ENCODE data around the gene FAM3A.

The FAM3A gene

DNA sequence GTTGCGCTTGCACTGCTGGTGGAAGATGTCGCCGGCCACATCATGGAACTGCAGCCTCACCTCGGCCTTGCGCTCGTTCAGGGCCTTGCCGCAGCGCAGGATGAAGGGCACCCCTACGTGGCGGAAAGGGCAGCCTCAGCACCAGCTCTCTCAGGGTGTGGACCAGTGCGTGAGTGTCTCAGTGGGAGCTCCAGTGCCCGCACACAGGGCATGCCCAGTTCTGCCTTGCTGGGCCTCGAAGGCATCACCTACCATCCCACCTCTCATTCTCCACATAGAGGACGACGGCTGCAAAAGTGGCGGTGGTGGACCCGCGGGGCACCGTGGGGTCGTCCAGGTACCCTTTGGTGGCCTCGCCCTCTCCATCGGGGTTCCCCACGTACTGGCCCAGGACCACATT lies 16.7 kb upstream of the FAM3A start:
- no peak for DNase-seq

DNA sequence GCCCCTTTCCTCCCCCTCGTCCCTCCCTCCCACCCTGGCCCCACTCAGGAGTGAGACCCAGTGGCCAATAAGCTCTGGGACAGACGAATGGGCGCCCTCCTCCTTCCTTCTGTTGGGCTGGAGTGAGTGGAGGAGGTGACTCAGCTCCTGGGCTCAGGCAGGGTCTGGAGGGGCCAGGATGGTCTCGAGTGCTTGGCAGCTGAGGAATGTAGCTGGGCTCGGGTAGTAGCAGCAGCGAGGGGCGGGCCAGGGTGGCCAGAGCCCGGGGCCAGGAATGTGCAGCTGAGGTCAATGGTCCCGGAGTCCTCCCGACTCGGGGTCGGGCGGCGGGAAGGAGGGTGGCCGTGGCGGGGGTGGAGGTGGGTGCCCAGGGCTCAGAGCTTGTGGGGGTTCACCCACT lies 15.6 kb upstream of the FAM3A start:
- no peak for DNase-seq

DNA sequence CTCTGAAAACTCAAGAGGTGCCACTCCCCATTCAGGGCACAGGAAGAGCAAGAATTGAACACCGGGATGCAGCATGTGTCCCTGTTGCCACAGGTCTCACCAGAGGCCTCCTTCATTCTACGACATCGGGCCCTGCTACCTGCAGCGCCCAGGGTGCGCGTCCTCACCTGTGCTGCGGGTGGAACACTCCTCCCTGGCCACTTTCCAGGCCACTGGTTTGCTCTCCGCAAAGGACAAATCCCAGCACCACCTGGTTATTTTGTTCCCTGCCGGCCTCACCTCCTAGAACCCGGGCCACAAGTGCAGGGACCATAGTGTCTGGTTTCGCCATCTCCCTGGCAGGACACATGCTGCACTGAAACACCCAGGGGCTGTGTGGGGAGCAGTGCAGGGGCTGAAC lies 14.3 kb upstream of the FAM3A start:
- peak; percentile 45 for DNase-seq

DNA sequence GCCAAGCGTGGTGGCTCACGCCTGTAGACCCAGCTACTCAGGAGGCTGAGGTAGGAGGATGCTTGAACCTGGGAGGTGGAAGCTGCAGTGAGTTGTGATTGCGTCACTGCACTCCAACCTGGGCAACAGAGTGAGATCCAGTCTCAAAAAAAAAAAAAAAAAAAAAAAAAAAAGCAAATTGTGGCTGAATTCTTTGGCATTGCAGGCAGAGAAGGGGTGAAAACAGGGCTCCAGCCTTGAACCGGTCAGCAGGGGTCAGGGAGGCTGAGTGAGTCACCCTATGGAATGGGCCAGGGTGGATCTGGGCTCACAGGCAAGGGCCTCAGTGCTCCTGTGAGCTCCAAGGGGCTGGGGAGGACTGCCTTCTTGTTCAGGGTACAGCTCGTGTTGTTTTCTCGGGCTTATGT lies 13.2 kb upstream of the FAM3A start:
- DNase-seq, result peak; percentile 19

DNA sequence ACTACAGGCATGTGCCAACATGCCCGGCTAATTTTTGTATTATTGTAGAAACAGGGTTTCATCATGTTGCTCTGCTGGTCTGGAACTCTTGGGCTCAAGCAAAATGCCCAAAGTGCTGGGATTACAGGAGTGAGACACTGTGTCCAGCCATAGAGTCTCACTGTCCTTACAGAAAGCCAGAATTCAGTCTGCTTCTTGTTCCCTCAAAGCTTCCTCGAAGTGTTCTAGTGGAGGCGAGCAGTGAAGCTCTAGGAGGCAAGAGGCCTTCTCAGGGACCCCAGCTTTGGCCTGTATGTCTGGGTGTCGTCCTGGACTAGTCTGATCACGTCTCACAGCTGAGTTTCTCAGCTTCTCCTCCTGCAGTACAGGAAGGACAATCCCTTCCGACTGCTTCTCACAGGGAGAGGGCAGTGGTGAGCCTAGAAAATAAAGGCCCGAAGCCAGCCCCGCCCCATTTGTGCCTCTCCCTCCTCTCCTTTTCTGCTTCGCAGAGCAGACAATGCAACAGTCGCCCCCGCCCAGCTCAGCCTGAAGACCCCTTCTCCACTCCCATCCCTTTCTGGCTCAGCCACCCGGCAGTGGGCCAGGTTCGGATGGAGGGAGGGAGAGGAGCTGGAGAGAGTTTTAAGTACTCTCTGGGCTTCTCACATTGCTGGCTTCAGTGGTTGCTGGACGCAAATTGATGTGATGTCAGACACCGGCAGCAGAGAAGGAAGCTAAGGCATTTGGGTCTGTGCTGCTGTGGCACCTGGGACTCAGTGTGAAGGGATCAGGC lies 11.1 kb upstream of the FAM3A start:
- DNase-seq, result peak; percentile 89

DNA sequence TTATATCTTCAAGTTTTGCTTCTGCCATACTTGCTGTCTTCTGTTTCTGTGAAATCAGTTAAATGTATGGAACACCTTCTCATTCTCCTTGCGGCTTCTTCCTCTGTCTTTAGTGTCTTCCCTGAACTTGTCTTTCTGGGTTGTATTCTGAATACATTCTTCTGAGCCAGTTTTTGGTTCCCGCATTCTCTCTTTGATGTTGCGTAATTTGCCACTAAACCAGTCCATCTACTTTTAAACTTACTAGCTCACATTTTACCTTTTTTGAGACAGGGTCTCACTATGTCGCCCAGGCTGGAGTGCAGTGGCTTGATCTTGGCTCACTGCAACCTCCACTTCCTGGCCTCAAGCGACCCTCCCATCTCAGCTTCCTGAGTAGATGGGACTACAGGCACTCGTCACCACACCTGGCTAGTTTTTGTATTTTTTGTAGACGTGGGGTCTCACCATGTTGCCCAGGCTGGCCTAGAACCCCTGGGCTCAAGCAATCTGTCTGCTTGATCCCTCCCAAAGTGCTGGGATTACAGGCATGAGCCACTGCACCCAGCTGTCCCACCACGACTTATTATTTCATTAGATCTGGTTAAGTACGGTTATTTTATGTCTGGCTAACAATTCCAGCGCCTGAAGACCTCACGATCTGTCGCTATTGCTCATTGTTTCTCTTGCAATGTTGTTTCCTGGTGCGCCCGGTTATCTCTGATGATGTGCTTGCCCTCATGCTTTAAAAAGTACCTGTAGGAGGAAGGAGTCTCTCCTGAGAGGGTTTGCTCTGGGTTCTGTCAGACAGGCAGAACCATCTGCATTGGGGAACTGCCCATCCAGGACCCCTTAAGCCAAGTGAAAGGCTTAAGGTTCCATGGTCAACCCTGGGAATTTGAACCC lies 9.8 kb upstream of the FAM3A start:
- DNase-seq, result no peak

DNA sequence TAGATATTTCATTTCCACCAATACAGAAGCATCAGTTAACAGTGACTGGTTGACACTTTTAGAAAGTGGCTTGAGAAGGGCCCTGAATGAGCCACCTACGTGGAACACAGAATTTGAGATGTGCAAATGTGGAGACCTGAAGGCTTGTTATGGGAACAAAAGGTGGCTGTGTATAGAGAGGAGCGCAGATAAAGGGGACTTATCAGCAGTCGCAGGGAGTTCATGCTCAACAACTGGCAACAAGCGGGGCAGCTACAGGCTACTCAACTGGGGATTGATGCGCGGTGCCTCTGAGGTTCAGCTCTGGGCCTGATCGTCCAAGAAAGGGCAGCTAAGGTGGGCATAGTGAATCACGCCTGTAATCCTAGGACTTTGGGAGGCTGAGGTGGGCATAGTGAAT lies 3.4 kb upstream of the FAM3A start:
- no peak for DNase-seq

DNA sequence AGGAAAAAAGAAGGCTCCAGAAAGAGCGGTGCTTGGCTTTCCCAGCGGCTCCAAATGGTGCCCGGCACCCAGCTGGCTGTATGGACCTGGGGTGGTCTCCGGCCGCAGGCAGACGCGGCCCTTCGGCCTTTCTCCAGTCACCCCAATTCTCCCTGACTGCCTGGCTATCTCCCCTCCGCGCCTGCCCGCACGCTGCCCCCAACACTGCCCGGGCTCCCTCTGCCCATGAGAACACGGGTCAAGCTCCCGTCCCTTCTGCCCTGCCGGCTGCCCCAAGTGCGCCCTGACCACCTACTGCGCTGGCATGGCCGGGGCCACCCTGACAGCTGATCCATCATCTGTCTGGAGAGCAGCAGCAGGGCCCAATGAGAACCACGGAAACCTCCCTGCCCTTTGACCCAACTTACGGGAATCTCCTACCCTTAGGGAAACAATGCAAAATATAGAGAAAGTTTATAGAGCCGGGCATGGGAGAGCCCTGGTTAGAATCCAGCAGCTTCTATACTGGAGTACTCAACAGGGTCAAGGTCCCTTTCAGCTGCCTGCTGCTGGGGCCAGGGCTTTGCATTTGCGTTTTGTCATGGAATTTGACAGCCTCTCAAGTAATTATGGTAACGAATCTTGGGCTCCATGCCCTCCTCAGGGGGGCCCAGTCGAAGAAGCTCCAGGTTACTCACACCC lies 1.2 kb upstream of the FAM3A start:
- DNase-seq, result peak; percentile 32

DNA sequence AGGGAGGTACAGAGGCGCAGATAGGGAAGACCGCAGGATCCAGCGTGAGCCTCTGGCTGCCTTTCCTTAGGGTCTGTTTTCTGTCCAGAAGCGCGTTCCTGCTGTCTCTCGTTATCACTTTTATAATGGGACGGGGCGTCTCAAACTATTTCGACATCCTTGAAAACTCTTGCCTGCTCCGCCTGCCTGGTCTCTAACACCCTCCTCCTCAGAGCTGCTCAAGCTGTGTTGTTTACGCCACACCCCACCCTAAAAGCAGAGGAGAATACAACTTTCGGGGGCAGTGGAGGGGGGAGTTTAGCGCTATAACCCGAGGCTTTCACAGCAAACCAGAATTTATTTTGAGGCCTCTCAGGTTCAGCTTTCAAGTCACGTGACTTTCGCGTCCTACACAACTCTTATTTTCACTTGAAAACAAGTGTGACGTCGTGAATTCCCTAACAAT lies 646 bp upstream of the FAM3A start:
- DNase-seq, result peak; percentile 65

DNA sequence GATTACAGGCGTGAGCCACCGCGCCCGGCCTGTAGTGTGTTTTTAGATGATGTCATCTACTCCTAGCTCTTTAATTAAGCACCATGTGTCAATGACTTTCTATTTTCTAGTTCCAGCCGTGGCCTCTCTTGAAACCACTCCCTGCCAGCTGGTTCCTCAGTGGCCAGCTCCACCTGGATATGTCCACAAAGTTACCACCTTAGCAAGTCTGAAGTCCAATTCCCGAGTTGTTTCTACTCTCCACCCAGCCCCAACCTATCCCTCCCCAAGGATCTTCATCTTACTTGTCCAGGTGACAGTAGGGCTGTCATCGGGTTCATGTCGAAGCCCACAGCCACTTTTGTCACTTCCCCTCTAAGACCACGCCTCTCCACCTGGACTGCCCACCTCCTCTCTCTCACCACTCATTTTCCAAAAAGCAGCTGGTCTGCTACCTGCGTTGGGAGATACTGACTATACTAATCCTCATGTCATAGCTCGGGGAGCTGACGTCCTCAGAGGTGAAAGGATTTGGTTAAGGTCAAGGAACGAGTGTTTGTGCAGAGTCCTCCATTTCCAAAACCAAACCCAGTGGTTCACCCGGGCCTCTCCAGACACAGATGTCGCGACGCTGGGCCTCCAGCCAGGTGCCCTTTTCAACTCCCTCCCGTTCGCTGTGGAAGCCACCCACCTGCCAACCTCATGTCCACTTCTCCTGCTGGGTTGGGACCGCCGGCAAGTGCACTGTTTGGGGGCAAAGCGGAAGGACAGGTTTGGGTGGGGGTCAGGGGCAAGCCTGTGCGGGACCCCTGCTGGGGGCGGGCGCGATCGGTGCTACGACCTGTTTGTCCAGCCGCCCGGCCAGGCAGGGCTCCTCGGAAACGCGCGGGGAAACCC lies 704 bp downstream of the FAM3A start:
- peak; percentile 82 for DNase-seq

DNA sequence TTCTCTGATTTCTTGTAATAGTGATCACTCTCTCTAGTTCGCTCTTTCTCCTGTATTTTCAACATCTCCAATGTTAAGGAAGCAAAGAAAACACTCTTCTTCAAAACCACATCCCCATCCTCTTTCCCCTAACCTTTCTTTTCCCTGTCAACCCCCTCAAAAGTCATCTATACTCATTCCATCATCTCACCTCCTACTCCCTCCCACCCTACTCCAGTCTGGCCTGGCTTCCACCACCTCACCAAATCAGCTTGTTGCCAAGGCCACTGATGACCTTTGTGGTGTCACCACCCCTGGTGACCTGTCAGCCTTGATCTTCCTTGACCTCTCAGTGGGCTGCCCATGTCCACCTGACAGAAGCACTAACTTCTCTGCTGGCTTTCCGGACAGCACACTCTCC lies 2.3 kb downstream of the FAM3A start:
- DNase-seq, result no peak

DNA sequence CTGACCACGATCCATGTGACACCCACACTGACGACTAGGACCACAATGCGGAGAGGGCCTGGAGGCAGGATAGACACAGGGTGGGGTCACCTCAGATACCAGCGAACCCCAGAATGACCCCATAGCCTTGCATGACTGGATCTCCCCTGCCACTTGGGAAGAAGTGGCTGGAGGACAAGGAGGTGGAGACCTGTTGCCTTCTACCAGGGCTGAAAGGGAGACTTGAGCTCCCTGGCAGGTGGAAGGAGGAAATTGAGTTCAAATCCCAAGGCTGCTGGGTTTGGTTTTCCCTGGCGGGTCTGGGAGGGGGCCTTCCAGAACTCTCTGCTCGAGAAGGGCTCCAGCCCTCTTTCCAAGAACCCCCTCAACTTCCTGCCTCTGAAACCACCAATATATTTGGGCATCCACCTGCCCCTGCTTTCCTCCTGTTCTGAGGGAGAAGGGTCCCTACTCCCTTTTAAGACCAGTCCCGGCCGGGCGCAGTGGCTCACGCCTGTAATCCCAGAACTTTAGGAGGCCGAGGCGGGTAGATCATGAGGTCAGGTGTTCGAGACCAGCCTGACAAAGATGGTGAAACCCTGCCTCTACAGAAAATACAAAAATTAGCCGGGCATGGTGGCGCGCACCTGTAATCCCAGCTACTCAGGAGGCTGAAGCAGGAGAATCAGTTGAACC lies 3.0 kb downstream of the FAM3A start:
- no peak for DNase-seq

DNA sequence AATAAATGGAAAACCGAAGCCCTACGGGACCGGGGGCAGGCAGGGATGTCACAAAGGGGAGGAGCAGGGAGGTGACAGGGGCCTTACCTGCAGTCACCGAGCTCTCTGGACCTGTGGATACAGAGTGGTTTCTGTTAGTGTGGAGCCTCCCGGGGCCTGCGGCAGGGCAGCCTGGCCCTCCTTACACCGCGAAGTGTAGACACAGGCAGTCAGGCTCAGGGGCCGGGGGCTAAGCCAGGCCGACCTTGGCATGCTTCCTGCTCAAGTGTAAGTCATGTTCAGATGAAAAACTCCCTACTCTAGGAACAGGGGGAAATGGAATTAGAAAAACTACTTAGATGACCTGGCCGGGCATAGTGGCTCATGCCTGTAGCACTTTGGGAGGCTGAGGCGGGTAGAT lies 4.3 kb downstream of the FAM3A start:
- DNase-seq, result no peak

DNA sequence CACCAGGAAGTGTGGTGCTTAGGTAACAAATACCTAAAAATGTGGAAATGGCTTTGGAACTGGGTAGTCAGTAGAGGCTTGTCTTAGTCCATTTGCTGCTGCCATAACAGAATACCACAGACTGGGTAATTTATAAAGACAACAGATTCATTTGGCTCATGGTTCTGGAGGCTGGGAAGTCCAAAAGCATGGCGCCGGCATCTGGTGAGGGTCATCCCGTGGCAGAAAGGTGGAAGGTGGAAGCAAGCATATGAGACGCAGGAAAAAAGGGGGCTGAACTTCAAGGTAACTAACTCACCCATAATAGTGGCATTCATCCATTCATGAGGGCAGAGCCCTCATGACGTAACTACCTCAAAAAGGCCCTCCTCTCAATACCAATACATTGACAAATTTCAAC lies 6.6 kb downstream of the FAM3A start:
- no peak for DNase-seq

DNA sequence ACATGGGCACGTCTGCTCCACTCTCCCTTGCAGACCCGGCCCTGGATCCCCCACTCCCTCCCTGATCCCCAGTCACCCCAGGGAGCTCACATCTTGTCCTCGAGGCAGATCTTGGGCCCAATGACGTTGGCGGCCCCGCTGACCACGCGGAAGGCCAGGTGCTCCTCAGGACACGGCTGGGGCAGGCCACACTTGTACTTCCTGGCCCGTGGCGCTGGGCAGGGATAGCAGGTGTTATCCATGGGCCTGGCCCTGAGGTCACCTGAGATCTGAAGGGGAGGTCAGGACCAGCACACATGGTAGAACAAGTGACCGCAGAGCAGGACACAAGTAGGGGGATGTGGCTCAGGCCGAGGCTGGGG lies 7.7 kb downstream of the FAM3A start:
- DNase-seq, result no peak

DNA sequence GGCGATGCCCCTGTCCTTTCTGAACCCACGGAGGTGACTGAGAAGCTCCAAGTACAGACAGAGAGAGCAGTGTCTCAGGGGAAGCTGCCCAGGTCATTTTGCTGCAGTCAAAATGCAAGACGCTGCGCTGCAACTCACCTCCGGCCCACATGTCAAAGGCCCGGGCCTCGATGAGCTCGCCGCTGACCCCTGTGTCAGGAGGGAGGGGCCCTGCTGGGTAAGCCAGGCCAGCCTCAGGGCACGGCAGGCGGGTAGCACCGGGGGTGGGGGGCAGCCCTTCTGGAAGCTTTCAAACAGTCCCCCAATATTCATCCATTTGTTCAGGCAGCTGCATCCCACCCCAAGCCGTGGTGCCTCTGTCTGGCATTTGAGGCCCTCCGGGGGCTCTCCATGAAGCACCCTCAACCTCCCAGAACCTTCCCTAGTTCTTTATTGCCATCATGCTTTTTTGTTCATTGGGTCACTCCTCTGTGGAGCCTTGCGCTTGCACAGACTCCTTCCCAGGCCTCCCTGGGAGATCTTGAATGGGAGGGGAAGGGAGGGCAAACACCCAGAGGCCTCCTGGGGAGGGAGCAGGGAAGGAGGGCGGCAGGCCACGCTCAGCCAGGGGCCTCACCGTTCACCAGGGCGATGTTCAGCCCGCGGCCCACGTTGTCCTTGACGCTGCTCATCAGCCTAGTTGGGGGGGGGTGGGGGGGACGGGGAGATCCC lies 8.2 kb downstream of the FAM3A start:
- DNase-seq, result no peak

DNA sequence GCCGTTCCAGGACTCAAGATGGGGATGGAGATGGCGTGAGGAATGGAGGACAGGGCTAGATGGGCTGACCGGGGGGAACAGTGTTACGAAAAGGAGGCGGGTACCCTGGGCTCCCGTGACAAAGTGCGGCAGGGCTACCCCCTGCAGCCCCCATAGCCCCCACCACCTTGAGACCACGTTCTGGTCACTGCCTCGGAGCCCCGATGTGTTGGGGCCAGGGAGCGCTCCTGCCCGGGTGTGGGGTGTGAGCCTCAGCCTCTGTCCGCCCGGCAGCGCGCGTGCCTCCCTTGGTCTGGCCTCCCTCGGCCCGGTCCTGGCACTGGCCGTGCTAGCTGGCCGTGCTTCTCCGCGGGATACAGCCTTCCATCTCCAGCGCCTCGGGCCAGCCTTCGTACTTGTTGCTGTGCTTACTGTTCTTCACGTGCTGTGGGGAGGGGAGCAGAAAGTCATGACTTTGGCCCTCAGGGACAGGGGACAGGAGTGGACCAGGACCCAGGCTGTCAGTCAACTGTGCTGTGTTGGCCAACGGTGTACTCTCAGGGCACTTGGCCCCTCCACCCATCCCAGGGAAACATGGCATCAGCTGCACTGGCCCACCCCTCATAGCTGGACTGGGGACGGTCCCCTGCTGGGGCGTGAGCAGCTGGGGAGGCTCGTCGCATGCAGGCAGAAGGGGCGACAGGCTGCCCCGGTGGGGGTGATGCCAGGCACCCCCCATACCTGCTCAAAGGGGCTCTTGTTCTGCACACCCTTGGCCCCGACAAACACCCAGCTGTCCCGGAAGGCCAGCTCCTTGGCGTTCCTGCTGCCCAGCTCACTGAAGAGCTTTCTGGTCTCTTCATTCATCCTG lies 9.3 kb downstream of the FAM3A start:
- DNase-seq, result no peak

DNA sequence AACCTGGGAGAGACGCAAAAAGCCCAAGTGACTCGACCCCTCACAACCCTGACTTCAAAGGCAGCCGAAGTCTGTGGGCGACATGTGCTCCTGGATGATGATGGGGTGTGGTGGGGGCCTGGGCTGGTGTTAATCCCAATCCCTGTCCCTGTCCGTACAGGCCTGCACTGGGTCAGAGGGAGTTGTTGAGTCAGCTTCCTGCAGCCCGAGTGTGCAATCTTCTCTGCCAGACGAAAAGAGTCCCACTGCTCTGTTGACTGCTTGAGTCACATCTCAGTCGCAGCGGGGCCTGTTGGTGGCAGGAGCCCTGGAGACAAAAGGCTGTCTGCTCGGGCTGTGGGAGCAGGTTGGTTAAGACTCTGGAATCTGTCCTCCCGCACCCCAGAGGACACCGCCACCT lies 10.3 kb downstream of the FAM3A start:
- no peak for DNase-seq

DNA sequence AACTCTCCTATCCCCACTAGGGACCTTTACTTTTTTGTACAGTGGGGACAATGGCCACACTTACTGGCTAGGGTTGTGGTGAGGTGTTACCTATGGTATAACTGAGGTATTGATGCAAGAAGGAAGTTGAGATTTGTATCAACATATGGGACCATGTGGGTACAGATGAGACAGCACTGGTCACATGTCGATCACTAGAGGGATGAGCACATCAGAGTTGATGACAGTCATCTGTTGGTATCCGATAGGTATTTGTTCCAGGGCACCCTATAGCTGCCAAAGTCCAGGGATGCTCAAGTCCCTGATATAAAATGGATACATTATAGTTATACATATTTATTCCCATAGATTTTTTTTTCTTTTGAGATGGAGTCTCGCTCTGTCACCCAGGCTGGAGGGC lies 13.0 kb downstream of the FAM3A start:
- DNase-seq, result no peak

DNA sequence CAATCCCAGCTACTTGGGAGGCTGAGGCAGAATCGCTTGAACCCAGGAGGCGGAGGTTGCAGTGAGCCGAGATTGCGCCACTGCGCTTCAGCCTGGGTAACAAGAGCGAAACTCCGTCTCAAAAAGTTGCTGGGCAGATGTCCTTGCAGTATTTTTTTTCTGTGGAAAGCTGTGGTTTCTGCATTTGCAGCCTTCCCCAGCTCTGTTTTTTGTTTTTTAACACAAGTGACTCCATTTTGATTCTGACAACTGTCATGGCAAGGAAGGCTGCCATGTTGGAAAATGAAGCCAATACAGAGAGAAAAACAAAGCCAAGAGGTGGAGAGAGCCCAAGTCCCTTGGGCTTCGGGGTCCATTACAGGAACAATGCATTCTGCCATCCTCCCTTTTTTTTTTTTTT lies 13.9 kb downstream of the FAM3A start:
- no peak for DNase-seq

Data from DMS53 (cell line).